Panc1 (cell line): Measurements from ENCODE around the gene RAPGEF3.

Source experiments
- POLR2AphosphoS5 ChIP-seq: IDR thresholded peaks from 2 replicates; pipeline ENCODE4 v1.6.1; 2012; ENCODE audit warnings: mild to moderate bottlenecking, low read depth, low read length, moderate library complexity
- SIN3A ChIP-seq: IDR thresholded peaks from 2 replicates; pipeline ENCODE4 v1.6.1; 2012; ENCODE audit warnings: low read depth, mild to moderate bottlenecking, low read length, moderate library complexity, borderline replicate concordance; ENCODE audit not compliant: insufficient read depth
- TF ChIP-seq, protein P1 (sequence below): fragments of 450-650 bp; IDR thresholded peaks from 2 replicates; pipeline ENCODE4 v1.5.1; 2017; ENCODE audit warnings: mild to moderate bottlenecking

DNA sequence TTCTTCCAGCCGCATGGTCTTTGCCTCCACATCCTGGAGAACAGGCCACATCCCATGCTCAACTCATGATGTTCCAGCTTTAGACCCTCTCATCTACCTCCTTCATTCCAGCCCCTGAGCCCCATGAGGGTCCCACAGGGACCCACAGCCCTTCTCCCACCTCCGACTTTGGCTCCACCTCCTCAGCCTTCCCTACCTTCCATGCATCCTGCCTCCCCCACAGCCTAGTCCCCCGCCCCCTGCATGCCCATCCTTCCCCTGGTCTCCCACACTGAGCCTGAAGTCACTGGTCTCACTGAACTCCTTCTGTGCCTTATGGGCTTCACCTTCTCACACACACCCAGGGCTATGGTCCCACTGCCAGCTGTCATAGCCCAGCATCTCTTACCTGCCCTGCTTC, 9.8 kb downstream of the RAPGEF3 start:
- TF ChIP-seq, protein P1, sequence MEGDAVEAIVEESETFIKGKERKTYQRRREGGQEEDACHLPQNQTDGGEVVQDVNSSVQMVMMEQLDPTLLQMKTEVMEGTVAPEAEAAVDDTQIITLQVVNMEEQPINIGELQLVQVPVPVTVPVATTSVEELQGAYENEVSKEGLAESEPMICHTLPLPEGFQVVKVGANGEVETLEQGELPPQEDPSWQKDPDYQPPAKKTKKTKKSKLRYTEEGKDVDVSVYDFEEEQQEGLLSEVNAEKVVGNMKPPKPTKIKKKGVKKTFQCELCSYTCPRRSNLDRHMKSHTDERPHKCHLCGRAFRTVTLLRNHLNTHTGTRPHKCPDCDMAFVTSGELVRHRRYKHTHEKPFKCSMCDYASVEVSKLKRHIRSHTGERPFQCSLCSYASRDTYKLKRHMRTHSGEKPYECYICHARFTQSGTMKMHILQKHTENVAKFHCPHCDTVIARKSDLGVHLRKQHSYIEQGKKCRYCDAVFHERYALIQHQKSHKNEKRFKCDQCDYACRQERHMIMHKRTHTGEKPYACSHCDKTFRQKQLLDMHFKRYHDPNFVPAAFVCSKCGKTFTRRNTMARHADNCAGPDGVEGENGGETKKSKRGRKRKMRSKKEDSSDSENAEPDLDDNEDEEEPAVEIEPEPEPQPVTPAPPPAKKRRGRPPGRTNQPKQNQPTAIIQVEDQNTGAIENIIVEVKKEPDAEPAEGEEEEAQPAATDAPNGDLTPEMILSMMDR: no peak
- TF ChIP-seq POLR2AphosphoS5 (no peak), SIN3A (no peak)
